AG04449 (cell line): ENCODE results near the gene SMURF1.

ENCODE experiments used
- CTCF ChIA-PET: fragments of 350-600 bp; formaldehyde crosslinking; extraction: SDS; loops from one replicate; lab custom pipeline; 2021; ENCODE audit warnings: antibody characterized with exemption; lab: Yijun Ruan, JAX
- POLR2A ChIA-PET: fragments of 400-600, 350-600 bp; formaldehyde crosslinking; extraction: SDS; loops from one replicate; lab custom pipeline; 2020; ENCODE audit warnings: antibody characterized with exemption, inconsistent platforms; lab: Yijun Ruan, JAX
- DNase-seq: peaks from one replicate; pipeline ENCODE4 v3.0.0-alpha.2; 2010; ENCODE audit warnings: low read depth, low spot score
- H3K4me3 ChIP-seq: 2 replicates; pipeline ENCODE4 v1.5.1; 2011; ENCODE audit warnings: low read depth, mild to moderate bottlenecking, control low read depth, low read length
- CTCF ChIP-seq: IDR thresholded peaks from one replicate; pipeline ENCODE4 v1.5.1; 2011; ENCODE audit warnings: mild to moderate bottlenecking, moderate library complexity, low read length, control low read depth, inconsistent platforms; ENCODE audit not compliant: insufficient read depth; ENCODE audit errors: missing control alignments

The SMURF1 gene

GRCh38 chr7:99014113-99014985, 129.6 kb downstream of the SMURF1 start:
- H3K4me3 ChIP-seq: no peak overlapping the region
- ChIA-PET CTCF (interaction anchor here (1.2 kb wide), 1 partner anchor 22 kb away, joined by 3 read pairs; no protein-coding TSS in a partner anchor), POLR2A (no interaction called here)
- no peak for DNase-seq
- no peak for TF ChIP-seq CTCF

DNA sequence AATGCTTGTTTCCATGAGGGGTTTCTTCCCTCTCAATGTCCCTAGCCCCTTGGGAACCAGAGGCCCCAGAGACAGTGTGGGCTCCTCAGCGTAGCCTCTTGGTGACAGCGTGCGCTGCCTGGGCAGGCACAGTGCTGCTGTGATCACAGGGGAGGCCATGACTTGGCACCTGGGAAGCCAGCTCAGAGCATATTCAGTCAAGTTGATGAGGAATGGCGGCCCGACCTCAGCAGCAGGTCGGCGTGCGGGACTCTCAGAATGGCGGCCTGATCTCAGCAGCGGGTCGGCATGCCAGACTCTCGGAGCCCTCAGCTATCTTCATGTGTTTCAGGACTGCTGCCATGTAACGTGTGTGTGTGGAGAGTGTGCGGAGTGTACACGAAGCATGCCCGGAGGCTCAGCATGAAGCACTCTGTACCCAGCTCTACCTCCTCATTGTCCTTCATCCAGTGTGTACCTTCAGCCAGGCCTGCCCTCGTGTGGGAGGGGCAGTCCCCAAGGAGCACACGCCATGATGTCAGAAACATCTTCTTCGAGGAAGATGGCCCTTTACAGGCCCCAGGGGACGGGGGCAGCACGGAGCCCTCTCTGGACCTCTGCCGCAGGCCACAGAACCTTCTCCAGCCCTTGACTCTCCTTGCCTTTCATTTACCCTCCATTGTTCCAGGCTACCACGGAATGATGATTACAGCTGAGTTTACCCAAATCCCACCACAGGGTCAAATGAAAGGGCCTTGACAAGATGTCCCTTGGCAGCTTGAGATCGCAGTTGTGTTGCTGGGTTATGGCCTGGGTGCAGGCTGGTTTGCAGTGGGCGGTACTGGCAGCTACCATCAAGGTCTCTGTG, 130.4 kb downstream of the SMURF1 start:
- no peak for DNase-seq
- no peak for TF ChIP-seq CTCF
- ChIA-PET CTCF (no interaction called here), POLR2A (interaction anchor here (0.5 kb wide), 1 partner anchor 376 kb away, joined by 4 read pairs; no protein-coding TSS in a partner anchor)
- H3K4me3 ChIP-seq: no peak overlapping the region

DNA sequence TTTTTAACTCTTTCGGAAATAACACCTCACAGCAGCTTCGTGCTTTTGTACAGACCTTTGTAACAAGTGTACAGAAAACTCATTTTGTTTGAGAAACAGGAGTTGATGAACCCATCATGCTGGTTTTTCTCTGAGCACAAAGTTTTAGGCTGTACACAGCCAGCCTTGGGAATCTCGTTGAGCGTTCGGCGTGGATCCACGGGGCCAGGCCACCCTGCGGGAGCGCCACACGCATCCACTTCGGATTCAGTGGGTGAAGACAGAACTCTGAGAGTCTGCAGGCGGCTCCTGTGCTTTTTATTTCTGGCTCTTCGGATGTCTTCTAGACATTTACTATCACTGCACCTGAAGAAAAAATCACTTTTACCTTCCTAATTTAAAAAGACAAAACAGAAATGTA, 131.2 kb downstream of the SMURF1 start:
- H3K4me3 ChIP-seq: no peak overlapping the region
- ChIA-PET CTCF (no interaction called here), POLR2A (no interaction called here)
- no peak for DNase-seq
- no peak for TF ChIP-seq CTCF

- ChIA-PET POLR2A (no interaction called here), CTCF (no interaction called here)
- H3K4me3 ChIP-seq: no peak overlapping the region
- no peak for DNase-seq
- TF ChIP-seq CTCF: no peak
Measured at GRCh38 chr7:99011706-99012404, 132.1 kb downstream of the SMURF1 start.

GRCh38 chr7:99011341-99011705, 132.6 kb downstream of the SMURF1 start:
- POLR2A ChIA-PET: no interaction called here
- H3K4me3 ChIP-seq: no peak overlapping the region
- DNase-seq: no peak
- no peak for TF ChIP-seq CTCF
- CTCF ChIA-PET: no interaction called here
